Dendritic cell treated with granulocyte-macrophage colony-stimulating factor and Interleukin-4, amounts not matched to agents 40 ng/mL and 50 ng/mL, for 4 days (primary cell): ENCODE results near the gene GGCX.
"Not testable (repeated sequence)": the region's sequence is repeated elsewhere in the genome, so short reads cannot be mapped to it uniquely, and the experiment has no call there.

Experiments
- H3K27ac Mint-ChIP-seq: one replicate; pipeline ENCODE4 v1.8.0; 2022; ENCODE audit warnings: mild to moderate bottlenecking, mixed read lengths
- H3K27me3 Mint-ChIP-seq: one replicate; pipeline ENCODE4 v1.8.0; 2022; ENCODE audit warnings: mild to moderate bottlenecking, mixed read lengths
- H3K36me3 Mint-ChIP-seq: one replicate; pipeline ENCODE4 v1.8.0; 2022; ENCODE audit warnings: low read depth, mixed read lengths
- H3K4me1 Mint-ChIP-seq: one replicate; pipeline ENCODE4 v1.8.0; 2022; ENCODE audit warnings: low read depth, mixed read lengths
- H3K4me3 Mint-ChIP-seq: one replicate; pipeline ENCODE4 v1.8.0; 2022; ENCODE audit warnings: mild to moderate bottlenecking, moderate library complexity, mixed read lengths
- H3K9me3 Mint-ChIP-seq: one replicate; pipeline ENCODE4 v1.8.0; 2022; ENCODE audit warnings: mixed read lengths
- intact Hi-C: fragments of 100-400 bp; cut with micrococcal nuclease; formaldehyde crosslinking; loops from one replicate; pipeline ENCODE4 v1.15.0; 2022

The GGCX gene

GRCh38 chr2:85566265-85566664, 5.0 kb upstream of the GGCX start:
- H3K36me3 Mint-ChIP-seq, result peaks cover 6% of the 10 kb centered on the region
- no peak overlapping the region for H3K27ac Mint-ChIP-seq

GRCh38 chr2:85564144-85564563, 2.9 kb upstream of the GGCX start:
- H3K27me3 Mint-ChIP-seq, result no peaks in the 10 kb centered on the region

More at GRCh38 chr2:85566265-85566664, 5.0 kb upstream of the GGCX start:
- Mint-ChIP-seq H3K4me1 (peaks cover 33% of the 10 kb centered on the region), H3K9me3 (no peaks in the 10 kb centered on the region), H3K27me3 (no peaks in the 10 kb centered on the region), H3K4me3 (no peak overlapping the region)
- intact Hi-C loops, result no loop called here

GRCh38 chr2:85560812-85561279, 447 bp downstream of the GGCX start:
- Mint-ChIP-seq H3K4me1 (peaks cover 55% of the 10 kb centered on the region), H3K9me3 (no peaks in the 10 kb centered on the region), H3K4me3 (peak overlapping the region; percentile 97), H3K36me3 (peaks cover 40% of the 10 kb centered on the region), H3K27ac (peak overlapping the region; percentile 99), H3K27me3 (no peaks in the 10 kb centered on the region)
- intact Hi-C loops, result loop anchor here (1.0 to 2.0 kb wide), 2 partner anchors 18 to 41 kb away; partner anchors contain the start of gene TMEM150A

More at GRCh38 chr2:85564144-85564563, 2.9 kb upstream of the GGCX start:
- H3K9me3 Mint-ChIP-seq, result no peaks in the 10 kb centered on the region
- no peak overlapping the region for H3K4me3 Mint-ChIP-seq
- intact Hi-C loops, result no loop called here
- peaks cover 52% of the 10 kb centered on the region for H3K4me1 Mint-ChIP-seq
- peak overlapping the region; percentile 99 for H3K27ac Mint-ChIP-seq
- peaks cover 14% of the 10 kb centered on the region for H3K36me3 Mint-ChIP-seq

- Mint-ChIP-seq H3K36me3 (peaks cover 45% of the 10 kb centered on the region), H3K27ac (peak overlapping the region; percentile 99), H3K4me1 (peaks cover 50% of the 10 kb centered on the region), H3K4me3 (peak overlapping the region; percentile 97)
- not testable (repeated sequence) for H3K9me3 Mint-ChIP-seq, H3K27me3 Mint-ChIP-seq
- intact Hi-C loops, result loop anchor here (2.0 kb wide), 1 partner anchor 18 kb away; no protein-coding TSS in a partner anchor
Measured at GRCh38 chr2:85560403-85560726, 928 bp downstream of the GGCX start.

GRCh38 chr2:85558160-85558559, 3.1 kb downstream of the GGCX start:
- intact Hi-C loops, result no loop called here
- Mint-ChIP-seq H3K27ac (no peak overlapping the region), H3K27me3 (no peaks in the 10 kb centered on the region), H3K4me1 (peaks cover 40% of the 10 kb centered on the region), H3K36me3 (peaks cover 67% of the 10 kb centered on the region), H3K9me3 (no peaks in the 10 kb centered on the region), H3K4me3 (no peak overlapping the region)

- H3K9me3 Mint-ChIP-seq, result no peaks in the 10 kb centered on the region
- no peak overlapping the region for H3K27ac Mint-ChIP-seq
- peaks cover 77% of the 10 kb centered on the region for H3K36me3 Mint-ChIP-seq
- intact Hi-C loops, result no loop called here
- H3K27me3 Mint-ChIP-seq, result no peaks in the 10 kb centered on the region
- no peak overlapping the region for H3K4me3 Mint-ChIP-seq
- H3K4me1 Mint-ChIP-seq, result peaks cover 38% of the 10 kb centered on the region
Measured at GRCh38 chr2:85557130-85557529, 4.2 kb downstream of the GGCX start.

- Mint-ChIP-seq H3K4me3 (no peak overlapping the region), H3K27ac (no peak overlapping the region), H3K36me3 (peaks cover 88% of the 10 kb centered on the region), H3K27me3 (no peaks in the 10 kb centered on the region), H3K4me1 (peaks cover 42% of the 10 kb centered on the region), H3K9me3 (no peaks in the 10 kb centered on the region)
- intact Hi-C loops, result no loop called here
Measured at GRCh38 chr2:85554980-85555612, 6.2 kb downstream of the GGCX start.

- H3K9me3 Mint-ChIP-seq, result no peaks in the 10 kb centered on the region
- no peaks in the 10 kb centered on the region for H3K27me3 Mint-ChIP-seq
- H3K4me3 Mint-ChIP-seq, result no peak overlapping the region
- H3K36me3 Mint-ChIP-seq, result peaks cover 84% of the 10 kb centered on the region
- H3K27ac Mint-ChIP-seq, result no peak overlapping the region
- intact Hi-C loops, result loop anchor here (2.0 kb wide), 1 partner anchor 162 kb away; no protein-coding TSS in a partner anchor
- peaks cover 41% of the 10 kb centered on the region for H3K4me1 Mint-ChIP-seq
Measured at GRCh38 chr2:85553184-85553583, 8.1 kb downstream of the GGCX start.

- H3K4me1 Mint-ChIP-seq, result peaks cover 45% of the 10 kb centered on the region
- peaks cover 84% of the 10 kb centered on the region for H3K36me3 Mint-ChIP-seq
Measured at GRCh38 chr2:85551698-85552678, 9.3 kb downstream of the GGCX start.

GRCh38 chr2:85550486-85550885, 10.8 kb downstream of the GGCX start:
- intact Hi-C loops, result no loop called here
- no peaks in the 10 kb centered on the region for H3K27me3 Mint-ChIP-seq

More at GRCh38 chr2:85551698-85552678, 9.3 kb downstream of the GGCX start:
- Mint-ChIP-seq H3K27me3 (no peaks in the 10 kb centered on the region), H3K4me3 (no peak overlapping the region), H3K9me3 (no peaks in the 10 kb centered on the region), H3K27ac (no peak overlapping the region)
- intact Hi-C loops, result loop anchor here (1.0 to 2.0 kb wide), 2 partner anchors 132 to 161 kb away; no protein-coding TSS in a partner anchor

GRCh38 chr2:85549826-85550225, 11.5 kb downstream of the GGCX start:
- Mint-ChIP-seq H3K27me3 (no peaks in the 10 kb centered on the region), H3K4me1 (peaks cover 45% of the 10 kb centered on the region), H3K4me3 (no peak overlapping the region), H3K9me3 (no peaks in the 10 kb centered on the region), H3K27ac (peak overlapping the region; percentile 70), H3K36me3 (peaks cover 88% of the 10 kb centered on the region)
- intact Hi-C loops, result no loop called here

More at GRCh38 chr2:85550486-85550885, 10.8 kb downstream of the GGCX start:
- Mint-ChIP-seq H3K4me3 (no peak overlapping the region), H3K4me1 (peaks cover 45% of the 10 kb centered on the region), H3K36me3 (peaks cover 88% of the 10 kb centered on the region), H3K9me3 (no peaks in the 10 kb centered on the region), H3K27ac (peak overlapping the region; percentile 70)

- intact Hi-C loops, result no loop called here
- no peak overlapping the region for H3K27ac Mint-ChIP-seq
- H3K9me3 Mint-ChIP-seq, result no peaks in the 10 kb centered on the region
- no peaks in the 10 kb centered on the region for H3K27me3 Mint-ChIP-seq
- peaks cover 49% of the 10 kb centered on the region for H3K4me1 Mint-ChIP-seq
- no peak overlapping the region for H3K4me3 Mint-ChIP-seq
- H3K36me3 Mint-ChIP-seq, result peaks cover 88% of the 10 kb centered on the region
Measured at GRCh38 chr2:85549095-85549494, 12.2 kb downstream of the GGCX start.

- H3K9me3 Mint-ChIP-seq, result no peaks in the 10 kb centered on the region
- H3K36me3 Mint-ChIP-seq, result peaks cover 88% of the 10 kb centered on the region
- intact Hi-C loops, result no loop called here
- peak overlapping the region; percentile 25 for H3K27ac Mint-ChIP-seq
- H3K4me3 Mint-ChIP-seq, result no peak overlapping the region
- H3K27me3 Mint-ChIP-seq, result no peaks in the 10 kb centered on the region
- H3K4me1 Mint-ChIP-seq, result peaks cover 52% of the 10 kb centered on the region
Measured at GRCh38 chr2:85548608-85548900, 12.7 kb downstream of the GGCX start.
